ENCODE measurements around the gene TUG1.

TUG1 gene

DNA sequence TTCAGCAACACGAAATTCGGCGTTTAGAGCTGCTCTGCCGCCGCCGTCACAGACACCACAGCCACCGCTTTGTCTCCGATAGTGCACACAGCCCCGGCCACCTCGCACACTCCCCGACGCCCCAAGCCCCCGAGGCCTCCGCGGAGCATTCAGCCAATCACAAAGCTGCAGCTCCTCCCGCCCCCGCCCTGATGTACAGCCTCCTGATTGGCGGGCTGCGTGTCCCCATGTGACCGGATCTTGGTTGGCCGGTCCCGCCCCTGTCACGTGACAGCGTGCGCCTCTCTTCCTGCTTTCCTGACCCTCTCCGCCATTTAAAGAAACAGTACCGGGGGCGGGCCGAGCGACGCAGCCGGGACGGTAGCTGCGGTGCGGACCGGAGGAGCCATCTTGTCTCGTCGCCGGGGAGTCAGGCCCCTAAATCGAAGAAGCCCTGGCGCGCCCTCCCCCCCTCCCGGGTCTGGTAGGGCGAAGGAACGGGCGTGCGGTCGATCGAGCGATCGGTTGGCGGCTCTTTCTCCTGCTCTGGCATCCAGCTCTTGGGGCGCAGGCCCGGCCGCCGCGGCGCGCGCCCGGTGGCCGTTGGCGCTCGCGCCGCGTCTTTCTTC is at the start of gene TUG1:
Gene TUG1, plus strand, starts transcription at position 342 of the 608 bp plus-strand sequence.
- DNase-seq (ENCODE audit: low read depth) = peak; percentile 95

DNA sequence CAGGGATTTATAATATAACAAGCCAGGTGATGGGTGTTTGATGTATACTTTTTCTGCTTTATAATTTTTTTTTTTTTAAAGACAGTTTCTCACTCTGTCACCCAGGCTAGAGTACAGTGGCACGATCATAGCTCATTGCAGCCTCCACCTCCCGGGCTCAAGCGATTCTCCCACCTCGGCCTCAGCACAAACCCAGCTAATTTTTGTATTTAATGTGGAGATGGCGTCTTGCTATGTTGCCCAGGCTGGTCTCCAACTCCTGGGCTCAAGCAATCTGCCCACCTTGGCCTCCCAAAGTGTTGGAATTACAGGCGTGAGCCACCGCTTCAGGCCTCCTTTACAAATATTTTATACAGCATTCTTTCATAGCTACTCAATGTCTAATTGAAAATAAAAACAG is 49.1 kb upstream of the TUG1 start:
- DNase-seq (ENCODE audit: low read depth) = no peak

- peak; percentile 79 for DNase-seq (ENCODE audit: low read depth)
These were observed 48.7 kb upstream of the TUG1 start for GRCh38 chr22:30920407-30920806.

GRCh38 chr22:30921108-30921507 is 48.0 kb upstream of the TUG1 start:
- DNase-seq (ENCODE audit: low read depth) = no peak

- peak; percentile 71 for DNase-seq (ENCODE audit: low read depth)
These were observed 46.9 kb upstream of the TUG1 start for GRCh38 chr22:30922151-30922611.

DNA sequence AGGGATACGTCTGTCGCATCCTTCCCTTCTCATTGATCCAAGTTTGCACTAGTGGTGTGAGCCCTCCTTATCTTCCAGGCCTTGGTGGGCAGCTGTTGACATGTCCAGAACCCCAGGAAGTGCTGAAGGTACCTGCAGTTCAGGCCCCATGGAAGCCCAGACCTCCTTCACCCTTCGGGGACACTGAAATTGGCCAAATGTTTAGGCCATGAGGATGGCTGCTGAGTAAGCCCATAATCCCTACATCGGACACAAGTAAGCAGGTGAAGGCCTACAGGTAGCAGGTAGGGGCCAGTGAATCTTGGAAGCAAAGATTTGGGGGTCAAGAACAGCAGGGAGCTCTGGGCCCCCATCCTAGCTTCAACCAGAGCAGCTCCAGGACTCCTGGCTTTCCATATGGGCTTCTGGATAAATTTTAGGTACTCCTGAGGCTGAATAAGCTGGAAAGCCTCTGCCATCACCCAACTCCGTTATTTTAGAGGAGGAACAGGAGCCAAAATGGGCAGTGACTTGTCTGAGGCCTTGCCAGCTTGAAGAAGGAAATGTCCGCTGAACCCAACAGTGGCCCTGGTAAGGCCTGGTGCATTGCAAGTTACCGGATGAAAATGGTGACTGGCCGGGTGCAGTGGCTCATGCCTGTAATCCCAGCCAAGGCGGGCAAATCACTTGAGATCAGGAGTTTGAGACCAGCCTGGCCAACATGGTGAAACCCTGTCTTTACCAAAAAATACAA is 45.7 kb upstream of the TUG1 start:
- no peak for DNase-seq (ENCODE audit: low read depth)

GRCh38 chr22:30925667-30926066 is 43.4 kb upstream of the TUG1 start:
- no peak for DNase-seq (ENCODE audit: low read depth)

GRCh38 chr22:30926706-30927105 is 42.4 kb upstream of the TUG1 start:
- DNase-seq (ENCODE audit: low read depth) = no peak

GRCh38 chr22:30927806-30928205 is 41.3 kb upstream of the TUG1 start:
- DNase-seq (ENCODE audit: low read depth) = no peak

GRCh38 chr22:30928401-30928800 is 40.7 kb upstream of the TUG1 start:
- no peak for DNase-seq (ENCODE audit: low read depth)

DNA sequence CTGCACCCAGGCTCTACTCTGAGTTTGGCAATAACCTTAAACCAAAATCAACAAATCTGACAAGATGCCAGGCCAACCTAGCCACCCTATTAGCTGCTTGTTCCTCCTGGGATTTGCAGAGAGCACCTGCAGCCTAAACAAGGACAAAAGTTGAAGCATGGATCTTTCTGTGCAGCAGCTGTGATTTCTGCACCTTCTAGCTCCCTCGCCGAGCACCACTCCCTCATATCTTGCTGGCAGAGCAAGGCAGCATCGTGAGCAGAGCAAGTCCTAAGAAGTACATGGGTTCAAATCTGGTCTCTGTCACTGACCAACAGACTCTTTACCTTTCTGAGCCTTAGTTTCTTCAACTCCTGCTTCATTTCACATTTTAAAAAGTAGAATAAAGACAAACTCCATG is 38.8 kb upstream of the TUG1 start:
- DNase-seq (ENCODE audit: low read depth) = no peak

DNA sequence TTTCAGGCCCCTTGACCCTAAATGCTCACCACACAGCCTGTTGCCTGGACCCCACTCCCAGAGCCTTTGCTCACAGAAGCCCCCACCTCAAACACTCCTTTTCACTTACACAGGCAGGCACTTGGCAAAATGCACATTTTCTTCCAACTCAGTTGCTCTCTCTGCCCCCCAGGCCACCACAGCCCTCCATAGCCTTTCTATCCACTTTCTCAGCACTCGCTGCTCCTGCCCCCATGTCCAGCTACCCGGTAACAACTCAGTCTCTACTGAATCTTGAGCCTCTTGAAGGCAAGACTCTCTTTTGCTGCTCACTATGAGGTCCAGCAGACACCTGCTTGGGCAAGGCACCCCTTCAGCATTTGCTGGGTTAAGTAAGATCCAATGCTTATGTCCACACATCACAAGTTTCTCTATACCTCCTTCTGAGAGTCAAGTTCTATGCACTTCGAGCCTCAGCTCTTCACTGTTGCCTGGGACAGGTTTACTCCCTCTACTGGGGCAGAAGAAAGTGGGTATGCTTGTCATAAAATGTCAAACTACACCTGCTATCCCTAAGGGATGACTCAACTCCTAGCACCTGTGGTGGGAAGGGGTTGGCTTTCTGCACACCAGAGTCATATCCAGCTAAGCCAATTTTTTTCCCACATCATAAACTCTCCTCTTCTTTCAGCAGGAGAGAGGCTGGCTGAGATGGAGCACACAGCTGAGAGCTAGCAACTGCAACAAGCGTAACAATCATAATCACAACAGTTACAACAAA is 37.3 kb upstream of the TUG1 start:
- DNase-seq (ENCODE audit: low read depth) = no peak

DNA sequence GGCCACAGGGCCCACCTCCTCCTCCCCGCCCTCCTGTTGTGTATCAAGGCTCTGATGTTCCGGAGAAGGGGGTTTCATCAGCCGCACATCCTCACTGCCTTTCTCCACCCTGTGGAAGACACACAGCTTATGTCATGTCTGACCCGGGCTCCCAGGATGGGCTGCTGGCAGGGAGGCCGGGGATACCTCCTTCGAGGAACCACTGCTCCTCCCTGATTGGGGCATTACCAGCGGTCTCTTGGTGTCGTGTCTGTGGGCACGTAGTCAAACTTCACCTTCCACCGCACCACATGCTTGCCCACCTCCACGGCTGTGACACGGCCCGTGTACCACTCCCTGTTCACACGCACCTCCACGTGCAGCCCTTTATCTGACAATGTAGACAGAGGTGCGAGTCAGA is 36.4 kb upstream of the TUG1 start:
- no peak for DNase-seq (ENCODE audit: low read depth)

- no peak for DNase-seq (ENCODE audit: low read depth)
These were observed 35.6 kb upstream of the TUG1 start for GRCh38 chr22:30933457-30933856.

DNA sequence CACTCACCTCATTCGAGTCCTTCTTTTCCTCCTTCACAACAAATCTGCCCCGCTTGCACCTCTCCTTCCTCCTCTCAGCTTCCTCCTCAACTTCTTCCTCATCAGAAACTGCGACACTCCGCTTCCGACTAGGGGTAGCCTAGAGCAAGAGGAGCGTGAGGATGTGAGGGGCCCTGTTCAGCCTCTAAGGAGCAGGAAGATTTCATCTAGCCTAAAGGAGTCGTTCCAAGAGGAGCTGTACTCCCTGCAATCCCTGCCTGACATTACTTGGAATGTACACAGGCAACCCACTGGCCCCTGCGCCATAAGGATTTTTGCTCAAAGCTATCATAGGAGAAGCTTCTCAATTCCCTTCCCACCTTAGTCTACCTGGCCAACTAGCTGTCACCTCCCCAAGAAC is 35.0 kb upstream of the TUG1 start:
- DNase-seq (ENCODE audit: low read depth) = no peak

GRCh38 chr22:30940685-30941362 is 28.2 kb upstream of the TUG1 start:
- no peak for DNase-seq (ENCODE audit: low read depth)

GRCh38 chr22:30941363-30941740 is 27.7 kb upstream of the TUG1 start:
- no peak for DNase-seq (ENCODE audit: low read depth)

GRCh38 chr22:30943368-30943767 is 25.7 kb upstream of the TUG1 start:
- DNase-seq (ENCODE audit: low read depth) = peak; percentile 20

DNA sequence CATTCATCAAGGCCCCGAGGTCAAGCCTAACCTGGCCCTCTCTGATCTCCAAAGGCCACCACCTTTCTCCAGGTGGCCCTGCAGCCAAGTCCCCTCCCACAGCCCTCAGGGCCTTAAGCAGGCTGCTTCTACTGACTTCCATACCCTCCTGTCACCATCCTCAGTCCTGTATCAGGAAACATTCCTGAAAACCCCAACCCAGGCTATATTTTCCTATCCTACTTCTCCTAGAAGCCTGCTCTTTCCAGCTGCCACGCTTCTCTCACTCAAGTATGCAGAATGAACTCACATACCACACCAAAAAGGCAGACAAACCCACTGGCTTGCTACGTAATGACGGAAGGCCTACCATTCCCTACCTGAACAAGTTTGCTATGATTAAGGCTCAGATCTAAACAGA is 24.1 kb upstream of the TUG1 start:
- no peak for DNase-seq (ENCODE audit: low read depth)

- no peak for DNase-seq (ENCODE audit: low read depth)
These were observed 23.4 kb upstream of the TUG1 start for GRCh38 chr22:30945653-30946052.

DNA sequence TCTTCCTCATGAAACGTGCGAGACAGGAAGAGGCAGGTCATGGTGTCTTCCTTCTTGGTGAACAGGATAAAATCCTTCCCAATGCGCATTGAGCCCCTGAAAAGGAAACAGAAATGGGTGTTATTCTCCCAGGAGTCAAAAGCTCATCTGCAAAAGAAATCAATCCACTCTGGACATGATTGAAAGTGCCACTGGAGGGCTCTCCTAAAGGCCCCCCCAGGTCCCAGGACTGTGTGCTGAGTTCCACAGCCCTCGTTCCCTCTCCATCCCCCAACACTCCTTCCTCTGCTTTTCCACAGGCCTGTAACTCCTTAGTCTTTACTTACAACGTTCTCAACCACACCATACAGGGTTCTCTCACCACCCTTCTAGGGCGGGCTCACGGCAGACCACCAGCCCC is 22.7 kb upstream of the TUG1 start:
- no peak for DNase-seq (ENCODE audit: low read depth)

- DNase-seq (ENCODE audit: low read depth) = no peak
These were observed 21.8 kb upstream of the TUG1 start for GRCh38 chr22:30947173-30947815.
